Mucosa of descending colon (tissue), 3 donors: ENCODE measurements around the gene UBE2C. TPM values are rescaled to one million over a fixed set of nuclear protein-coding genes. Genes with fewer than 3 reads are reported as not detected.

Experiments
- ATAC-seq: fragments of 200-7000 bp; cut with Tn5 transposase; one replicate; pipeline ENCODE4 v1.9.1; 2020; ENCODE audit warnings: mild to moderate bottlenecking, moderate library complexity
- DNase-seq, 3 donors: peaks; one replicate each; pipeline ENCODE4 v3.0.0-alpha.2; 2020
- H3K36me3 ChIP-seq: fragments of 200-600 bp; one replicate; pipeline ENCODE4 v1.8.0; 2021; ENCODE audit warnings: low read depth, mild to moderate bottlenecking
- H3K4me1 ChIP-seq: fragments of 200-600 bp; one replicate; pipeline ENCODE4 v1.8.0; 2021; ENCODE audit warnings: low read depth, mild to moderate bottlenecking
- H3K4me3 ChIP-seq: fragments of 200-600 bp; one replicate; pipeline ENCODE4 v1.8.0; 2021; ENCODE audit warnings: mild to moderate bottlenecking
- H3K9me3 ChIP-seq: fragments of 200-600 bp; one replicate; pipeline ENCODE4 v1.8.0; 2021; ENCODE audit warnings: mild to moderate bottlenecking
- intact Hi-C, 2 donors: fragments of 100-400 bp; cut with DNase I in 1 of 2; cut with micrococcal nuclease in 1 of 2; formaldehyde crosslinking; loops; one replicate each; pipeline versions ENCODE4 v1.11.0 to v1.11.1; 2022; cut with DNase I, micrococcal nuclease
- total RNA-seq, 3 donors: library from RNA; stranded (reverse); fragmentation: NEBNext Ultra II Directional in 2 of 3; extraction: Animal tissue kit (Norgen Biotek cat#: 25700) in 2 of 3; gene quantifications; one replicate each; pipeline versions ENCODE4 v1.2.1 to v1.2.4, GENCODE V29; 2021 to 2023
- TF ChIP-seq, protein P1 (sequence below): fragments of 200-600 bp; IDR thresholded peaks from one replicate; pipeline ENCODE4 v1.8.0; 2022; ENCODE audit warnings: antibody characterized with exemption, mild to moderate bottlenecking
- donor health status: DM: no; HTN: no; CAD: no; lungs with moderate emphysema.
- donor health status: DM: no; HTN: no; CAD: no.
- donor health status: DM: no; HTN: yes; CAD: no.

Gene UBE2C
- total RNA-seq, 3 donors from 2014 or later, result 4.7 to 41.1 (median 8.7) TPM

DNA sequence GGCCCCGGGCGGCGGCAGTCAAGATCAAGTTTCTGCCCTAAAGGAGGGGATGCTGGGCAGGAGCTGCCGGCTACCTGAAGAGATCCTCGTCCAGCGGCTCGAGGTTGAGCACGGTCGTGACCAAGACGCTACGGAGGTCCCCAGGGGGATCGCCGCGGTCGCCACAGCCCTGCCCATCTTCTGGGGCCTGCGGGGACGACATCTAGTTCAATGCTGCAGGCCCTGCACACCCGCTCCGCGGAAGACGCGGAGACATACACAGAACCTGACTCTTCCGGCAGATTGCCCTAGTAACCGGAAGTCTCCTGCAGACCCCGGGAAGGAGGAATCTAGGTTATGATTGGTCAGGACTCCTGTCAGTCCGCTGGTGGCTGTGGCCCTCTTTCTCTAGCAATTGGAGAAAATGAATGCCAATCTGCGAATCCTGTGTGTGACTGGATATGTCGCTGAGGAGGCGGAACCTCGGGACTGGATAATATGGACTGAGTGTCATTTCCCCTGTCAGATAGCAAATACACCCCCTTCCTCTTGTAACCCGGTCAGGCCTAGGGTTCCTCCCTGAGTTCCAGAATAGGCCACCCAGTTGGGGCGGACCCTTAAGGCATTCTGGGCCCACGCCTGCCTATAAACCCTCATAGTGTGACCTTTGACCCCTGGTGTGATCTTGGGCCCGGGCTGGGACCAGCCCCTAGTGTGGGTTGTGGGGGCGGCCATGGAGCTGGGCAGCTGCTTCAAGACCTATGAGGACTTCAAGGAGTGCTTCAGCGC is 44.9 kb downstream of the UBE2C start, which contains the start of the genes ACOT8 and ZSWIM3:
ACOT8 (minus strand) TSS at position 279 of the 768 bp plus-strand sequence; CDS start at position 202, 77 bp downstream.
ZSWIM3 (plus strand) TSS at position 501 of the 768 bp plus-strand sequence; CDS start at position 713, 212 bp downstream.
- Histone ChIP-seq H3K4me1 (peaks cover 42% of the 10 kb centered on the region), H3K4me3 (peak within 1 kb of the TSS; percentile 80), H3K9me3 (no peaks in the 10 kb centered on the region), H3K36me3 (no peaks in the 10 kb centered on the region)
- TF ChIP-seq, protein P1, sequence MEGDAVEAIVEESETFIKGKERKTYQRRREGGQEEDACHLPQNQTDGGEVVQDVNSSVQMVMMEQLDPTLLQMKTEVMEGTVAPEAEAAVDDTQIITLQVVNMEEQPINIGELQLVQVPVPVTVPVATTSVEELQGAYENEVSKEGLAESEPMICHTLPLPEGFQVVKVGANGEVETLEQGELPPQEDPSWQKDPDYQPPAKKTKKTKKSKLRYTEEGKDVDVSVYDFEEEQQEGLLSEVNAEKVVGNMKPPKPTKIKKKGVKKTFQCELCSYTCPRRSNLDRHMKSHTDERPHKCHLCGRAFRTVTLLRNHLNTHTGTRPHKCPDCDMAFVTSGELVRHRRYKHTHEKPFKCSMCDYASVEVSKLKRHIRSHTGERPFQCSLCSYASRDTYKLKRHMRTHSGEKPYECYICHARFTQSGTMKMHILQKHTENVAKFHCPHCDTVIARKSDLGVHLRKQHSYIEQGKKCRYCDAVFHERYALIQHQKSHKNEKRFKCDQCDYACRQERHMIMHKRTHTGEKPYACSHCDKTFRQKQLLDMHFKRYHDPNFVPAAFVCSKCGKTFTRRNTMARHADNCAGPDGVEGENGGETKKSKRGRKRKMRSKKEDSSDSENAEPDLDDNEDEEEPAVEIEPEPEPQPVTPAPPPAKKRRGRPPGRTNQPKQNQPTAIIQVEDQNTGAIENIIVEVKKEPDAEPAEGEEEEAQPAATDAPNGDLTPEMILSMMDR, result no peak
- intact Hi-C loops, result no loop called here
- peak; percentile 97 for ATAC-seq
- DNase-seq, result peak; percentile 86 to 99 (median 89)

DNA sequence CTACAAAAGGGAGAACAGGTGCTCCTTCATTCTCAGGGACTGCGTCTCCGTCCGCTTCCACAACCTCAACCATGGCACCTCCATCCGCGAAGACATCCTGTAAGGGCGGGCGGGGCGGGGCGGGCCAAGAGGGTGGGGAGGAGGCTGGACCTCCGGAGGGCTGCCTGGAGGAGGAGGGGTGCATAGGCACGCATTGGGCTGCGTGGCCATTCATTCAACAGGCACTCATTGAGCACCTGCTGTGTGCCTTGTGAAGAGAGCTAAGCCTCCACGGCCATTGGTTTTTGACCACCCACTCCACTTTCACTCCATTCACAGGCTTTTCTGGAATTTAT is 45.4 kb downstream of the UBE2C start:
- no peaks in the 10 kb centered on the region for H3K9me3 ChIP-seq
- intact Hi-C loops, result no loop called here
- no peaks in the 10 kb centered on the region for H3K36me3 ChIP-seq
- DNase-seq (no peak), ATAC-seq (peak; percentile 25)
- H3K4me1 ChIP-seq, result peaks cover 44% of the 10 kb centered on the region
- peak overlapping the region; percentile 80 for H3K4me3 ChIP-seq
- TF ChIP-seq, protein P1, result no peak

GRCh38 chr20:45859916-45860315 is 47.5 kb downstream of the UBE2C start:
- intact Hi-C loops, result no loop called here
- Histone ChIP-seq H3K9me3 (no peaks in the 10 kb centered on the region), H3K4me3 (no peak overlapping the region), H3K36me3 (no peaks in the 10 kb centered on the region), H3K4me1 (peaks cover 52% of the 10 kb centered on the region)
- no peak for ATAC-seq
- DNase-seq, result no peak
- TF ChIP-seq, protein P1, result no peak

DNA sequence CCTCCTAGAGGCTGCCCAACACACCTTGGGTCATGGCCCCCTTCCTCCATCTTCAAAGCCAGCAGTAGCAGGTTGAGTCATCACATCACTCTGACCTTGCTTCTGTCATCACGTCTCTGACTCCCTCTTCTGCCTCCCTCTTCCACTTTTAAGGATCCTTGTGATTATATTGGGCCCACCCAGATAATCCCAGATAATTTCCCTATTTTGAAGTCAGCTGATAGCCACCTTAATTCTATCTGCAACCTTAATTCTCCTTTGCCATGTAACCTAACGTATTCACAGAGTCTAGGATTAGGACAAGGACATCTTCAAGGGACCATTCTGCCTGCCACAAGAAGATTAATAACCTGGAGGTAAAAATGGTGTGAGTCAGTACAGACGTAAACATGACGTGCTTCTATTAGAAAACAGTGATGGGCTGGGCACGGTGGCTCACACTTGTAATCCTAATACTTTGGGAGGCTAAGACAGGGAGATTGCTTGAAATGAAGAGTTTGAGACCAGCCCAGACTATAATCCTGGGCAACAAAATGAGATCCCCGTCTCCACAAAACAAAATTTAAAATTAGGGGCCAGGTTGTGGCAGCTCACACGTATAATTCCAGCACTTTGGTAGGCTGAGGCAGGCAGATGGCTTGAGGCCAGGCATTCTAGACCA is 48.2 kb downstream of the UBE2C start:
- H3K36me3 ChIP-seq, result no peaks in the 10 kb centered on the region
- no peaks in the 10 kb centered on the region for H3K9me3 ChIP-seq
- no peak for ATAC-seq
- H3K4me3 ChIP-seq, result no peak overlapping the region
- TF ChIP-seq, protein P1, result no peak
- peaks cover 47% of the 10 kb centered on the region for H3K4me1 ChIP-seq
- intact Hi-C loops, result no loop called here
- no peak for DNase-seq

DNA sequence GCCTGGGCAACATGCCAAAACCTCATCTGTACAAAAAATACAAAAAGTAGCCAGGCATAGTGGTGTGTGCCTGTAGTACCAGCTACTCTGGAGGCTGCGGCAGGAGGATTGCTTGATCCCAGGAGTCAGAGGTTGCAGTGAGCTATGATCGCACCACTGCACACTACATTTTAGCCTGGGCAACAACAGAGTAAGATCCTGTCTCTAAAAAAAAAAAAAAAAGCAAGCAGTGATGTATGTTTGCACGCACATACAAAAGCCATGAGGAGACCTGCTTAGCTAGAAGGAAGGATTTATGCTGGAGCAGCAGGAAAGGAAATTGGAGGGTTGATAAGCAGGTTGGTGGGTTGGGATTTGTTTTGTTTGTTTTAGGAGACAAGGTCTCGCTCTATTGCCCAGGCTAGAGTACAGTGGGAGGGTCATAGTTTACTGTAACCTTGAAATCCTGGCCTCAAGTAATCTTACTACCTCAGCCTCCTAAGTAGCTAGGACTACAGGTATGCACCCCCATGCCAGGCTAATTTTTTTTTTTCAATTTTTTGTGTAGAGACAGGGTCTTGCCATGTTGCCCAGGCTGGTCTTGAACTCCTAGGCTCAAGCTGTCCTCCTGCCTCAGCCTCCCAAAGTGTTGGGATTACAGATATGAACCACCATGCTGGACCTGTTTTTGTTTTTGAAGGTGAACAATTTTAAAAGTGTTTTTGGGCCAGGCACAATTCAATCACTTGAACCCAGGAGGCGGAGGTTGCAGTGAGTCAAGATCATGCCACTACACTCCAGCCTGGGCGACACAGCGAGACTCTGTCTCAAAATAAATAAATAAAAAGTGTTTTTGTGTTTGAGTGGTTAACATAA is 49.0 kb downstream of the UBE2C start:
- peaks cover 40% of the 10 kb centered on the region for H3K4me1 ChIP-seq
- ATAC-seq (peak; percentile 18), DNase-seq (peak in 1 of 3 donors; percentile 53)
- H3K9me3 ChIP-seq, result no peaks in the 10 kb centered on the region
- intact Hi-C loops, result no loop called here
- TF ChIP-seq, protein P1, result no peak
- no peaks in the 10 kb centered on the region for H3K36me3 ChIP-seq
- H3K4me3 ChIP-seq, result no peak overlapping the region
